HG03520 (cell line): ENCODE data around the gene ERBB4.
"Not testable (repeated sequence)": the region's sequence is repeated elsewhere in the genome, so short reads cannot be mapped to it uniquely, and the experiment has no call there.

Experiments used
- ATAC-seq: cut with Tn5 transposase; IDR thresholded peaks from one replicate; pipeline ENCODE4 v1.9.1; 2021; ENCODE audit warnings: mild to moderate bottlenecking, moderate library complexity; ENCODE audit not compliant: unreplicated experiment

Gene ERBB4

GRCh38 chr2:212528106-212528856 is 10.3 kb downstream of the ERBB4 start:
- ATAC-seq = no peak

- ATAC-seq = no peak
These were observed 12.5 kb downstream of the ERBB4 start for GRCh38 chr2:212526059-212526458.

- ATAC-seq = no peak
These were observed 14.8 kb downstream of the ERBB4 start for GRCh38 chr2:212523756-212524155.

- no peak for ATAC-seq
These were observed 18.3 kb downstream of the ERBB4 start for GRCh38 chr2:212520340-212520739.

GRCh38 chr2:212517693-212518092 is 20.9 kb downstream of the ERBB4 start:
- no peak for ATAC-seq

- peak; percentile 60 for ATAC-seq
These were observed 33.0 kb downstream of the ERBB4 start for GRCh38 chr2:212505586-212505985.

- ATAC-seq = no peak
These were observed 43.6 kb downstream of the ERBB4 start for GRCh38 chr2:212495046-212495445.

- no peak for ATAC-seq
These were observed 44.1 kb downstream of the ERBB4 start for GRCh38 chr2:212494418-212495020.

GRCh38 chr2:212489719-212490346 is 48.8 kb downstream of the ERBB4 start:
- ATAC-seq = peak; percentile 92

GRCh38 chr2:212488611-212489010 is 50.0 kb downstream of the ERBB4 start:
- ATAC-seq = no peak

- no peak for ATAC-seq
These were observed 54.0 kb downstream of the ERBB4 start for GRCh38 chr2:212484563-212485080.

GRCh38 chr2:212480447-212480846 is 58.2 kb downstream of the ERBB4 start:
- ATAC-seq = no peak

- no peak for ATAC-seq
These were observed 61.0 kb downstream of the ERBB4 start for GRCh38 chr2:212477571-212477970.

GRCh38 chr2:212473211-212473610 is 65.4 kb downstream of the ERBB4 start:
- ATAC-seq = no peak

- not testable (repeated sequence) for ATAC-seq
These were observed 71.1 kb downstream of the ERBB4 start for GRCh38 chr2:212467551-212467950.

- ATAC-seq = no peak
These were observed 73.1 kb downstream of the ERBB4 start for GRCh38 chr2:212465456-212465855.

- not testable (repeated sequence) for ATAC-seq
These were observed 76.9 kb downstream of the ERBB4 start for GRCh38 chr2:212461708-212462107.

- ATAC-seq = no peak
These were observed 84.5 kb downstream of the ERBB4 start for GRCh38 chr2:212454149-212454548.

- ATAC-seq = no peak
These were observed 86.8 kb downstream of the ERBB4 start for GRCh38 chr2:212451786-212452231.

GRCh38 chr2:212448698-212449097 is 89.9 kb downstream of the ERBB4 start:
- no peak for ATAC-seq

- no peak for ATAC-seq
These were observed 96.8 kb downstream of the ERBB4 start for GRCh38 chr2:212441821-212442220.

GRCh38 chr2:212441141-212441540 is 97.5 kb downstream of the ERBB4 start:
- no peak for ATAC-seq
